Measurements from ENCODE around the gene C9orf153.

C9orf153 gene

DNA sequence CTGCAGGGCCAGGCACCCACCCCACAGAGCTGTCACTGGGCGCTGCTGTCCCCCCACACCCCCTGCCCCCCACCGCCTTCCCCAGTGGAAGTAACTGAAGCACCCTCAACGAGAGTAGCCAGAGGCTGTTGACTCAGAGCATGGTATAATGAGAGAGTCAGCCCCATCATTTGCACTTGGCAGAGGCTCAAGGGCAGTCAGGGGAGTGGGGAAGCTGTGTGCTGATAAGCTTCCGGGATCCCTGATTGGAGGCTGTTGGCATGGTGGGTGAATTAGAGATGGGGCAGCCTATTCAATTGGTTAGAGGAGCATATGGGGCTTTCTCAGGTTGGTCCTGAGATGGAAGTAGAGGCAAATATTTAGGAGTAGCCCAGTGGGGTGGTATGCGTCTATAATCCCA is 83.0 kb downstream of the C9orf153 start:
- TF ChIP-seq EGR1 (IDR thresholded peaks at IDR 0.05) (no peak), RAD21 (IDR thresholded peaks at IDR 0.05; ENCODE audit: low read depth) (no peak), YY1 (IDR thresholded peaks at IDR 0.05; ENCODE audit: low read depth) (no peak), TAF1 (IDR thresholded peaks at IDR 0.05; ENCODE audit: low read depth) (no peak), CEBPB (IDR thresholded peaks at IDR 0.05) (no peak), FOXM1 (IDR thresholded peaks at IDR 0.05; ENCODE audit: borderline replicate concordance, low read depth) (no peak), MAX (IDR thresholded peaks at IDR 0.05) (no peak), CREB1 (IDR thresholded peaks at IDR 0.05; ENCODE audit: low read depth) (no peak), REST (IDR thresholded peaks at IDR 0.05; ENCODE audit: low read depth) (no peak), TCF12 (IDR thresholded peaks at IDR 0.05; ENCODE audit: low read depth) (no peak), TEAD4 (IDR thresholded peaks at IDR 0.05) (no peak), EP300 (IDR thresholded peaks at IDR 0.05; ENCODE audit: borderline replicate concordance) (no peak), NFIC (IDR thresholded peaks at IDR 0.05) (no peak)
- TF ChIP-seq, protein P1, sequence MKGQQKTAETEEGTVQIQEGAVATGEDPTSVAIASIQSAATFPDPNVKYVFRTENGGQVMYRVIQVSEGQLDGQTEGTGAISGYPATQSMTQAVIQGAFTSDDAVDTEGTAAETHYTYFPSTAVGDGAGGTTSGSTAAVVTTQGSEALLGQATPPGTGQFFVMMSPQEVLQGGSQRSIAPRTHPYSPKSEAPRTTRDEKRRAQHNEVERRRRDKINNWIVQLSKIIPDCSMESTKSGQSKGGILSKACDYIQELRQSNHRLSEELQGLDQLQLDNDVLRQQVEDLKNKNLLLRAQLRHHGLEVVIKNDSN (IDR thresholded peaks at IDR 0.05) = no peak

- no peak for TF ChIP-seq REST (IDR thresholded peaks at IDR 0.05; ENCODE audit: low read depth)
- no peak for TF ChIP-seq RAD21 (IDR thresholded peaks at IDR 0.05; ENCODE audit: low read depth)
- TF ChIP-seq CEBPB (IDR thresholded peaks at IDR 0.05) = no peak
- no peak for TF ChIP-seq MAX (IDR thresholded peaks at IDR 0.05)
- TF ChIP-seq TEAD4 (IDR thresholded peaks at IDR 0.05) = no peak
- no peak for TF ChIP-seq CREB1 (IDR thresholded peaks at IDR 0.05; ENCODE audit: low read depth)
- TF ChIP-seq, protein P1 (IDR thresholded peaks at IDR 0.05) = no peak
- TF ChIP-seq FOXM1 (IDR thresholded peaks at IDR 0.05; ENCODE audit: borderline replicate concordance, low read depth) = no peak
- no peak for TF ChIP-seq YY1 (IDR thresholded peaks at IDR 0.05; ENCODE audit: low read depth)
- TF ChIP-seq EP300 (IDR thresholded peaks at IDR 0.05; ENCODE audit: borderline replicate concordance) = no peak
- TF ChIP-seq ZBTB7A (IDR thresholded peaks at IDR 0.05; ENCODE audit: low read depth) = no peak
- TF ChIP-seq NFIC (IDR thresholded peaks at IDR 0.05) = no peak
- no peak for TF ChIP-seq EGR1 (IDR thresholded peaks at IDR 0.05)
- TF ChIP-seq TAF1 (IDR thresholded peaks at IDR 0.05; ENCODE audit: low read depth) = no peak
- TF ChIP-seq TCF12 (IDR thresholded peaks at IDR 0.05; ENCODE audit: low read depth) = no peak
Observed at GRCh38 chr9:86175743-86176456, 83.6 kb downstream of the C9orf153 start.

DNA sequence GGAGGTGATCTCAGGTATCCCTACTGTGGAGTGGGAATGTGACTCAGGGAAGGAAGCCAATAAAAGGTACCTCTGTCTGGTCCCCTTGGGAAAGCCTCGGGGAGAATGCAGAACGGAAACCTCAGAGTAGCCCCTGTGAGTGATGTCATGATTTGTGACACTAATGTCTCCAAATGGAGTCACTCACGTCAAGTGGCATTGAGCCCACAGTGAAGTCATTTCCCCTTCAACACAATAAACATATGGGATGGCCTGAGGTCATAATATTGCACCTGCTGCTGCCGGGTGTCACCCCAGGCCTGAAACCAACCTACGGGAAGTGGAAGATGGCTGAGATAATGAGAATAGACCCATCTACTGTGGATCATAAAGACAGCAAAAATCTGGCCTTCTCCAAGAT is 84.2 kb downstream of the C9orf153 start:
- TF ChIP-seq RAD21 (IDR thresholded peaks at IDR 0.05; ENCODE audit: low read depth) (no peak), ZBTB7A (IDR thresholded peaks at IDR 0.05; ENCODE audit: low read depth) (no peak), TAF1 (IDR thresholded peaks at IDR 0.05; ENCODE audit: low read depth) (no peak), TEAD4 (IDR thresholded peaks at IDR 0.05) (no peak), NFIC (IDR thresholded peaks at IDR 0.05) (no peak), EP300 (IDR thresholded peaks at IDR 0.05; ENCODE audit: borderline replicate concordance) (no peak), MAX (IDR thresholded peaks at IDR 0.05) (no peak), YY1 (IDR thresholded peaks at IDR 0.05; ENCODE audit: low read depth) (no peak), FOXM1 (IDR thresholded peaks at IDR 0.05; ENCODE audit: borderline replicate concordance, low read depth) (no peak), CREB1 (IDR thresholded peaks at IDR 0.05; ENCODE audit: low read depth) (no peak), EGR1 (IDR thresholded peaks at IDR 0.05) (no peak), CEBPB (IDR thresholded peaks at IDR 0.05) (no peak), REST (IDR thresholded peaks at IDR 0.05; ENCODE audit: low read depth) (no peak), TCF12 (IDR thresholded peaks at IDR 0.05; ENCODE audit: low read depth) (no peak)
- TF ChIP-seq, protein P1 (IDR thresholded peaks at IDR 0.05) = no peak
